K562 (cell line): ENCODE data around the gene HOXC11. TPM values are rescaled to one million over a fixed set of nuclear protein-coding genes. Genes with fewer than 3 reads are reported as not detected.

Experiments used
- CTCF ChIP-seq, 3 experiments: IDR thresholded peaks in 2 of 3; conservative IDR thresholded peaks in 1 of 3; 2 replicates each; pipeline ENCODE4 v1.5.1; 2011 to 2012; ENCODE audit warnings: low read length in 3 of 3, mild to moderate bottlenecking in 3 of 3, control low read depth in 2 of 3, improper control_type of control experiment in 1 of 3, inconsistent platforms in 1 of 3, low read depth in 1 of 3, mixed read lengths in 1 of 3, moderate library complexity in 1 of 3; ENCODE audit not compliant: insufficient read depth in 2 of 3
- DMBX1 ChIP-seq: fragments of 250-450 bp; sonication (Bioruptor Pico); IDR thresholded peaks from 2 replicates; pipeline ENCODE4 v1.8.0; 2022; ENCODE audit warnings: inconsistent platforms, mild to moderate bottlenecking, moderate library complexity, borderline replicate concordance
- DPF2 ChIP-seq: fragments of 450-650 bp; IDR thresholded peaks from 2 replicates; pipeline ENCODE4 v1.6.1; 2016
- NFYB ChIP-seq: IDR thresholded peaks from 2 replicates; pipeline ENCODE4 v1.6.1; 2011; ENCODE audit warnings: mild to moderate bottlenecking, moderate library complexity; ENCODE audit not compliant: insufficient read length; ENCODE audit errors: extremely low read depth
- REST ChIP-seq, 2 experiments: fragments of 450-650 bp; formaldehyde crosslinking in 1 of 2; IDR thresholded peaks; 2 replicates each; pipeline versions ENCODE4 v1.4.0 to v1.6.1; 2014 to 2020; ENCODE audit warnings: mild to moderate bottlenecking in 2 of 2, borderline replicate concordance in 1 of 2, low read depth in 1 of 2
- ZNF224 ChIP-seq: sonication (generic); formaldehyde crosslinking; IDR thresholded peaks from 2 replicates; pipeline ENCODE4 v1.8.0; 2022; ENCODE audit warnings: mild to moderate bottlenecking, missing genetic modification reagents
- polyA plus RNA-seq, 8 experiments: library from polyadenylated mRNA; depleted of rRNA in 4 of 8; stranded (reverse) in 5 of 8; unstranded in 3 of 8; fragments of >200 nt; fragmentation: Nextera tagmentation in 2 of 8; fragmentation: Illumina TruSeq in 1 of 8; extraction: Ambion mirVana in 2 of 8; extraction: Trizol in 1 of 8; gene quantifications; 2 replicates each; pipeline versions ENCODE4 v1.2.1 to v1.2.3, GENCODE V29; 2011 to 2014; ENCODE audit warnings: inconsistent platforms in 1 of 8, missing spikeins in 1 of 8
- total RNA-seq, 7 experiments: library from RNA; depleted of rRNA in 6 of 7; stranded (reverse); fragments of >200 nt in 6 of 7; fragmentation: Illumina TruSeq in 2 of 7; extraction: Trizol in 2 of 7; gene quantifications; 2 replicates each; pipeline versions ENCODE4 v1.2.1 to v1.2.3, GENCODE V29; 2011 to 2021; ENCODE audit warnings: low replicate concordance in 1 of 7

The HOXC11 gene
- total and polyA plus RNA-seq, 9 of the 15 experiments (the other 6 are each of a cell fraction or from before 2014, with no cell fraction given): not detected

GRCh38 chr12:53950437-53950773, 22.5 kb upstream of the HOXC11 start (continued):
- TF ChIP-seq REST (IDR thresholded peaks at IDR 0.05; ENCODE audit: borderline replicate concordance) (peak; percentile 8; the same call in 1 of the 2 replicates), REST (CRISPR knock-in tag; IDR thresholded peaks at IDR 0.05; ENCODE audit: low read depth) (no peak), ZNF224 (CRISPR knock-in tag) (no peak), DPF2 (no peak), CTCF (IDR thresholded peaks at IDR 0.05 in 2 of 3, conservative IDR thresholded peaks at IDR 0.05 in 1 of 3; ENCODE audit: insufficient read depth in 2 of 3, low read depth in 1 of 3, low read length in 3 of 3) (peak; percentile 32 to 37 (median 35); a peak in 4 of 6 replicates), DMBX1 (CRISPR knock-in tag) (no peak), NFYB (no peak)
